Measurements from ENCODE around the gene AKNA.

Gene AKNA

DNA sequence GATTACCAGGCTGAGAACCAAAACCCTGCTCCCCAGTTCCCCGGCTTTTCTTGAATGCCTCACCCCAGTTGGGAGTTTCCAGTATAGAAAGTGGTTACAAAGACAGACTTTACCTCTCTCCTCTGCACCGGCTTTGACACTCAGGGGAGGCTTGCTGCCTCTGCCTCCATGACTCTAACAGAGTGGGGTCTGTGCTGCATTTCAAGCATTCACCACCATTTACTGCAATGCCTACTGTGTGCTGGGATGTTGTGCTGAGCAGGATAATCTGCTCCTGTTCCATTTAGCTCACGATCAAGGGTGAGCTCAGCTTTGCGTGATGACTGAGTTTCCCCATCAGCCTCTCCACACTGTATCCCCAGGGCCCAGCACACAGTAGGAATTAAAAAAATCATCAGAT, 39.9 kb upstream of the AKNA start:
- ChIA-PET POLR2A (ENCODE audit: low non-redundant PET) (interaction anchor here (0.6 kb wide), 1 partner anchor 230 kb away, joined by 3 read pairs; the partner anchor contains the start of gene TEX53), CTCF (interaction anchor here (0.6 to 0.7 kb wide), 3 partner anchors 9 to 77 kb away, joined by 3 to 6 read pairs (median 3); no protein-coding TSS in a partner anchor)
- no peak overlapping the region for H3K27ac ChIP-seq
- TF ChIP-seq, protein P1, sequence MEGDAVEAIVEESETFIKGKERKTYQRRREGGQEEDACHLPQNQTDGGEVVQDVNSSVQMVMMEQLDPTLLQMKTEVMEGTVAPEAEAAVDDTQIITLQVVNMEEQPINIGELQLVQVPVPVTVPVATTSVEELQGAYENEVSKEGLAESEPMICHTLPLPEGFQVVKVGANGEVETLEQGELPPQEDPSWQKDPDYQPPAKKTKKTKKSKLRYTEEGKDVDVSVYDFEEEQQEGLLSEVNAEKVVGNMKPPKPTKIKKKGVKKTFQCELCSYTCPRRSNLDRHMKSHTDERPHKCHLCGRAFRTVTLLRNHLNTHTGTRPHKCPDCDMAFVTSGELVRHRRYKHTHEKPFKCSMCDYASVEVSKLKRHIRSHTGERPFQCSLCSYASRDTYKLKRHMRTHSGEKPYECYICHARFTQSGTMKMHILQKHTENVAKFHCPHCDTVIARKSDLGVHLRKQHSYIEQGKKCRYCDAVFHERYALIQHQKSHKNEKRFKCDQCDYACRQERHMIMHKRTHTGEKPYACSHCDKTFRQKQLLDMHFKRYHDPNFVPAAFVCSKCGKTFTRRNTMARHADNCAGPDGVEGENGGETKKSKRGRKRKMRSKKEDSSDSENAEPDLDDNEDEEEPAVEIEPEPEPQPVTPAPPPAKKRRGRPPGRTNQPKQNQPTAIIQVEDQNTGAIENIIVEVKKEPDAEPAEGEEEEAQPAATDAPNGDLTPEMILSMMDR (conservative IDR thresholded peaks at IDR 0.05; ENCODE audit: low read depth): no peak
- DNase-seq (ENCODE audit: low spot score): no peak

- POLR2A ChIA-PET (ENCODE audit: low non-redundant PET): interaction anchor here (0.6 kb wide), 1 partner anchor 234 kb away, joined by 3 read pairs; no protein-coding TSS in a partner anchor
- TF ChIP-seq, protein P1 (conservative IDR thresholded peaks at IDR 0.05; ENCODE audit: low read depth): no peak
- no peak overlapping the region for H3K27ac ChIP-seq
- CTCF ChIA-PET: interaction anchor here (0.7 to 1.0 kb wide), 2 partner anchors 21 to 237 kb away, joined by 3 to 4 read pairs; no protein-coding TSS in a partner anchor
- DNase-seq (ENCODE audit: low spot score): no peak
Observed at GRCh38 chr9:114426046-114426948, 38.5 kb upstream of the AKNA start.

- ChIA-PET CTCF (interaction anchor here (0.5 to 0.6 kb wide), 2 partner anchors 9 to 174 kb away, joined by 3 read pairs; no protein-coding TSS in a partner anchor), POLR2A (ENCODE audit: low non-redundant PET) (no interaction called here)
- no peak for DNase-seq (ENCODE audit: low spot score)
- TF ChIP-seq, protein P1 (conservative IDR thresholded peaks at IDR 0.05; ENCODE audit: low read depth): no peak
- no peak overlapping the region for H3K27ac ChIP-seq
Observed at GRCh38 chr9:114425126-114425525, 37.3 kb upstream of the AKNA start.

DNA sequence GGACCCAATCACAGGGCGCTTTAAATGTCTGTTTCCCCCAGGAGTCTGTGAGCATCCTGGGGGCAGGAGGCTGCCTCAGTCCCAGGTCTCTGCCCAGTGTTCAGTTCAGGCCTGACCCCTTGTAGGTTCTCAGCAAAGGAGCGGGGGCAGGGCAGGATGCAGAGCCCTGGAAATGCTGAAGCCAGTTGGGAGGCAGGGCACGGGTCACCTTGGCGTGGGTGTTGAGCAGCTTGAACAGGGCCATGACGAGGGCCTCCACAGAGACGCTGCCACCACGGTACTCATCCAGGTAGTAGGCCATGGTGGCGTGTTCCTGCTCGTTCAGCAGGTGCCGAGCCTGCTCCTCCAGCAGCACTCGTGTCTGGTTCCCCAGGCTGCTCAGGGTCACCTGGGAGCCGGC, 36.3 kb upstream of the AKNA start:
- TF ChIP-seq, protein P1 (conservative IDR thresholded peaks at IDR 0.05; ENCODE audit: low read depth): no peak
- CTCF ChIA-PET: interaction anchor here (0.6 to 1.1 kb wide), 2 partner anchors 18 to 255 kb away, joined by 3 to 6 read pairs; no protein-coding TSS in a partner anchor
- H3K27ac ChIP-seq: no peak overlapping the region
- DNase-seq (ENCODE audit: low spot score): no peak
- POLR2A ChIA-PET (ENCODE audit: low non-redundant PET): no interaction called here

GRCh38 chr9:114423181-114423580, 35.4 kb upstream of the AKNA start:
- DNase-seq (ENCODE audit: low spot score): no peak
- H3K27ac ChIP-seq: no peak overlapping the region
- POLR2A ChIA-PET (ENCODE audit: low non-redundant PET): no interaction called here
- CTCF ChIA-PET: interaction anchor here (0.6 to 1.1 kb wide), 2 partner anchors 17 to 182 kb away, joined by 4 to 6 read pairs; no protein-coding TSS in a partner anchor
- TF ChIP-seq, protein P1 (conservative IDR thresholded peaks at IDR 0.05; ENCODE audit: low read depth): no peak

GRCh38 chr9:114421147-114421546, 33.4 kb upstream of the AKNA start:
- POLR2A ChIA-PET (ENCODE audit: low non-redundant PET): no interaction called here
- TF ChIP-seq, protein P1 (conservative IDR thresholded peaks at IDR 0.05; ENCODE audit: low read depth): no peak
- CTCF ChIA-PET: interaction anchor here (0.7 to 2.0 kb wide), 3 partner anchors 12 to 232 kb away, joined by 3 to 7 read pairs (median 4); no protein-coding TSS in a partner anchor
- no peak for DNase-seq (ENCODE audit: low spot score)
- no peak overlapping the region for H3K27ac ChIP-seq

All from RWPE1 (cell line).